ENCODE measurements around the gene RGS7BP.

Gene RGS7BP

DNA sequence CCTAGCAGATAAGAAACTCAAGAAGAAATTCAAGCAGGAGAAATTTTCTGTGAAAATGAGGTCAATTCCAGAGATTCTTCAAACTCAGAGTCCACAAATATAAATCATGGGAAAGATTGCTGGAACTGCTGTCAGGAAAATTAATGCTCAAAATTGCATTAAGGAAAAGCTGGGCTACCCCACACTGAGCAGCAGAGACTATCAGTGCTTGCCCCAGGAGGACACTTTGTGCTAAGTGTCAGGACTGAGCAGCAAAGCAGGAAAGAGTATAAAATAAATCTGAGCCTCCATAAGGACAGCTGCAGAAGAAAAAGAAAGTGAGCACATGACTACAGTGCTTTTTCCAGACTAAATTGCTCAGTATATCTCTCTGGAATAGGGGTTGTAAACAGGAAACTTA lies 81.6 kb downstream of the RGS7BP start:
- Mint-ChIP-seq H3K36me3 (ENCODE audit: low read depth) (no peaks in the 10 kb centered on the region), H3K27me3 (ENCODE audit: low read depth, poor library complexity) (peaks cover 10% of the 10 kb centered on the region), H3K9me3 (no peaks in the 10 kb centered on the region), H3K4me3 (no peak overlapping the region), H3K27ac (no peak overlapping the region), H3K4me1 (no peaks in the 10 kb centered on the region)
- DNase-seq = no peak
- TF ChIP-seq CTCF (IDR thresholded peaks at IDR 0.05) = no peak

GRCh38 chr5:64592730-64593341 lies 87.0 kb downstream of the RGS7BP start:
- TF ChIP-seq CTCF (IDR thresholded peaks at IDR 0.05) = no peak
- H3K36me3 Mint-ChIP-seq (ENCODE audit: low read depth) = no peaks in the 10 kb centered on the region
- no peaks in the 10 kb centered on the region for H3K9me3 Mint-ChIP-seq
- DNase-seq = no peak
- H3K27me3 Mint-ChIP-seq (ENCODE audit: low read depth, poor library complexity) = no peaks in the 10 kb centered on the region
- no peak overlapping the region for H3K27ac Mint-ChIP-seq
- no peaks in the 10 kb centered on the region for H3K4me1 Mint-ChIP-seq
- no peak overlapping the region for H3K4me3 Mint-ChIP-seq

DNA sequence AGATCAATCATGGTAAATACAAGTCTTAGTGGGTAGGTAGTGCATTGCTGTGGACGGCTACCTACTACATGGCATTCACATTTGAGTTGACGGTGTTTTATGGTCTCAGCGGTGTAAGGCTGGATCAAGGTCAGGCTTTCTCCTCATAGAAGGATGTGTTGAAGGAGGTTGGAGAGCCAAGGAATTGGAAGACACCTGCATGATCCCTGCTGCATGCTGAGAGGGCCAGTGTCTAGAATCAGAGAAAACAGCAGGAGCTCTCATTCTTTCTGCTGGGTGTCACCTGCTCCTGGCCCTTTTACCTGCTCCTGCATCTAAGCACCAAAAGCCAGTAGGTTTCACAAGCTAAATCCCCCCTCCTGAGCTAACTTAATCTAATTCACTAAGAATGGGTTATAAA lies 88.2 kb downstream of the RGS7BP start:
- no peak overlapping the region for H3K27ac Mint-ChIP-seq
- H3K9me3 Mint-ChIP-seq = no peaks in the 10 kb centered on the region
- H3K36me3 Mint-ChIP-seq (ENCODE audit: low read depth) = no peaks in the 10 kb centered on the region
- no peak for TF ChIP-seq CTCF (IDR thresholded peaks at IDR 0.05)
- no peaks in the 10 kb centered on the region for H3K27me3 Mint-ChIP-seq (ENCODE audit: low read depth, poor library complexity)
- H3K4me1 Mint-ChIP-seq = no peaks in the 10 kb centered on the region
- DNase-seq = no peak
- no peak overlapping the region for H3K4me3 Mint-ChIP-seq

DNA sequence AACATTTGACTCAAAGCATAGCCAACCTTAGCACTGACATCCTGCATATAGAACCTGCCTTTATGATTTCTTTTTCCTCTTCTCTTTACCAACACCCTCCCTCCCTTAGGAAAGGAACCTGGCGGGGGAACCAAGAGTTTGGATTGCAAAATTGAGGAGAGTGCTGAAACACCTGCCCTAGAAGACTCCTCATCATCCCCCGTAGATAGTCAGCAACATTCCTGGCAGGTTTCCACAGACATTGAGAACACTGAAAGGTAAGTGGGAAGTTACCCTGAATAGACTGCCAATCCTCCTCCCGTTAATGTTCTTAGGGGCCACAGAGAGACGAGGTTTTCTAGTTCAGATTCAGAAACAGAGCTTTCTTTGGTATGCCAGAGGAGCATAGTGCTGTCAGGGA lies 88.8 kb downstream of the RGS7BP start:
- no peak for DNase-seq
- Mint-ChIP-seq H3K36me3 (ENCODE audit: low read depth) (no peaks in the 10 kb centered on the region), H3K27ac (no peak overlapping the region), H3K9me3 (no peaks in the 10 kb centered on the region), H3K4me3 (no peak overlapping the region), H3K4me1 (no peaks in the 10 kb centered on the region), H3K27me3 (ENCODE audit: low read depth, poor library complexity) (no peaks in the 10 kb centered on the region)
- no peak for TF ChIP-seq CTCF (IDR thresholded peaks at IDR 0.05)

GRCh38 chr5:64595031-64595855 lies 89.4 kb downstream of the RGS7BP start:
- no peak overlapping the region for H3K27ac Mint-ChIP-seq
- peak; percentile 50 for TF ChIP-seq CTCF (IDR thresholded peaks at IDR 0.05)

DNA sequence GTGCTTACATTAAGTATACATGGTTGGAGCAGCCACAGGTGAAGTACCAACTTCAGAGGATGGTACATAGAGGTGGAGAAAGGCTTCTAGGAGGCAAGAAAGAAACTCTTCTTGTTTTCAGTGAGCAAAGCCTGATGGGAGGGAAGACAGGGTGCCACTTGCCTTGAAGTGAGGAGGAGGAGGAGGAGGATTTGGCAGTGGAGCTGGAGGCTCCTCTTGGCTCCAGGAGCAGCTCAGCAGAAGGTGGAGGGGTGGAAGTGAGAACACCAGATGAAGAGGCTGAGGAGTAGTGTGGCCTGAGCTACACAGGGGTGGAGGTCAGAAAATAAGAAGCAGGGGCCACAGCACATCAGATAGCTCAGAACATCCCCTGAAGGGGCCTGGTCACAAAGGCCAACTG lies 93.4 kb downstream of the RGS7BP start:
- no peaks in the 10 kb centered on the region for H3K9me3 Mint-ChIP-seq
- H3K4me3 Mint-ChIP-seq = no peak overlapping the region
- no peak for TF ChIP-seq CTCF (IDR thresholded peaks at IDR 0.05)
- peaks cover 5% of the 10 kb centered on the region for H3K27me3 Mint-ChIP-seq (ENCODE audit: low read depth, poor library complexity)
- no peak for DNase-seq
- no peaks in the 10 kb centered on the region for H3K36me3 Mint-ChIP-seq (ENCODE audit: low read depth)
- H3K4me1 Mint-ChIP-seq = no peaks in the 10 kb centered on the region
- H3K27ac Mint-ChIP-seq = no peak overlapping the region

More at GRCh38 chr5:64595031-64595855, 89.4 kb downstream of the RGS7BP start:
- no peaks in the 10 kb centered on the region for H3K27me3 Mint-ChIP-seq (ENCODE audit: low read depth, poor library complexity)
- H3K9me3 Mint-ChIP-seq = no peaks in the 10 kb centered on the region
- H3K36me3 Mint-ChIP-seq (ENCODE audit: low read depth) = no peaks in the 10 kb centered on the region
- H3K4me3 Mint-ChIP-seq = no peak overlapping the region
- H3K4me1 Mint-ChIP-seq = no peaks in the 10 kb centered on the region
- peak; percentile 12 for DNase-seq
